Brain pericyte (primary cell): Measurements from ENCODE around the gene GYPA.
"Not testable (repeated sequence)": the region's sequence is repeated elsewhere in the genome, so short reads cannot be mapped to it uniquely, and the experiment has no call there.

ENCODE experiments used
- DNase-seq: peaks from one replicate; pipeline ENCODE4 v3.0.0-alpha.2; 2012; ENCODE audit warnings: low read depth, low spot score

Gene GYPA

DNA sequence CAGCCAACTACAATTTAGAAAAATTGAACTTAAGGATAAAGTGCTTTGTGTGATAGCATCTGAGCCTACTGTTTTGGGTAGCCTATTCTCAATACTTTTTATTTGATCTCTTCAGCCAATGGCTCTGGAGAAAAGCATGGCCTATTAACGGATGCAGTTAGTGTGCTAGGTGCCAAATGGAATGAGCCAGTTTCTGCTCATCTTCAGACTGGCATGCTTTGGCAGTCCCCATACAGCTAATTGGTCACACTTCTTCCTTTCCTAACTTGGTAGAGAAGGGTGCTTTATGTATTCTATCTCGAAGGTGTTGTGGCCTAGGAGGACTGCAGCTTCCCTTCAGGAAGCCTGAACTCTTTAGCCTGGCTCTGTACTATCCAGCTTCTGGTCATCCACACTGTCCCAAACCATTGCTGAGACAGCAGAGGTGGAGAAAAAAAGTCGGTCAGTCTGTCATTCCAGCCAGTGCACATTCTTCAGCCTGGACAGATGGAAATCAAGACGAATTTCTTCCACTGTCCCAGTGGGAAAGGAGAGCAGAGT is 11.1 kb downstream of the GYPA start:
- DNase-seq: not testable (repeated sequence)

DNA sequence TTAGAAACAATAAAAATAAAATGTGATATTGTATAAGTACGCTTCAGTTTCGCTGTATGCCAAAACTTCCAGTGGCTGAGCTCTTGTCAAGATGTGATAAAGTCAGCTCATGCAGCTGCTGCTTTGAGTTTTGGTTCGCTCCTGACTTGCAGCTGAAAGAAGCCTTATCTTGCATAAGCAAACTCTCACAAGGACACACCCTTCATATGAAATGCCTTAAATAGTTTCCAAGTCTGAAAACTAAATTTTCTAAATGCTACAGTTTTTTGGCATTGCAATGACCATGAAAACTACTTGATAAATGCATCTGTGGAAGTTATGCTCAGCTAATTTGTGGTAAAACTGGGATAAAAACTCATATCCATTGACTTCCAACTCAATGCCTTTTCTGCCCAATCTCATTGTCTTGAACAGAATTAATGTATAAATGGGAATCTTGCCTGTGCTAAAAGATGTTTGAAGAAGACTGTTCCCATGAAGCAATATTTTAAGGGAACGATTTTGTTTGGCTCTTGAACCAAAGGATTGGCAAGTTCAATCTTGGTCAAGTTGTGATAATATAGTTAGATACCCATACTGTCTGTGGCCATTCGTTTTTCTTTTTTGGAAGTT is 11.7 kb downstream of the GYPA start:
- DNase-seq: not testable (repeated sequence)

DNA sequence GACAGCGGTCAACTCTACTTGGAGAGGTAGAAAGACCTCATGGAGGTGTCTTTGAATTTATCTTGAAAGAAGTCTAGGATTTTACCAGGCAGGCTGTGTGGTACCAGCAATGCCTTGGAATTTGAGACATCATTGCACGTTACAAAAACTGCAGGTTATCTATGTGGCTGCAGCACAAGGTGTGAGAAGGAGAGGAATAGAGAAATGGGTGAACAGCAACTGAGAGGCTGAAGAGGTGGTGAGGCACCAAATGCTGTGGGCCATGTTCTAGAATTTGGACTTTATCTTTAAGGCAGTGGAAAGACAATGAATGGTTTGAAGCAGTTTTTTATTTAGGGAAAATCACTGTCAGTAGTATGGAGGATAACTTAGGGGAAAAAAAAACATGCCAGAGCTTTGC is 15.4 kb downstream of the GYPA start:
- DNase-seq: not testable (repeated sequence)

DNA sequence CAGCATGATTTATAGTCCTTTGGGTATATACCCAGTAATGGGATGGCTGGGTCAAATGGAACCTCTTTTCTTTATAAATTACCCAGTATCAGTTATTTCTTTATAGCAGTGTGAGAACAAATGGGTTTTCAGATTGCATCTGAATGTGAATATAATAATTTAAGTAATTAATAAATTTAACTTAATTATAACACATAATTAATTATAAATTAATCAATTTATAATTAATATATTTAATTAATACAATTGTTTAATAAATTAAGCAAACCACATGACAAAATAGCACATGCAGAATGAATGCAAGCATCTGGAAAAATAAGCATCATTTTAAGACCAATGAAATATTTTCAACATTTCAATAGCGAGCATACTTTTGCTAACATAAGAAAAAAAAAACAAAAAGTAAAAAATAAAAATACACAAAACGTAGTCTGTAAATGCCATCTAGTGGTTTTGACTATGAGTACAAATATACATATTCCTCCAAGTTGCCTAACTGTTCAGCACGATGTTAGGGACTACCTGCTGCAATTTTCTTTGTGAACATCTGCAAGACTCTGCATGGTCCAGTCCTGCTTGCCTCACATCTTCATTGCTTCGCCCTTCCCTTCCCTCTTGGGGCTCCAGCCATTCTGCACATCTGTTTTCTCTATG is 16.4 kb downstream of the GYPA start:
- DNase-seq: not testable (repeated sequence)

DNA sequence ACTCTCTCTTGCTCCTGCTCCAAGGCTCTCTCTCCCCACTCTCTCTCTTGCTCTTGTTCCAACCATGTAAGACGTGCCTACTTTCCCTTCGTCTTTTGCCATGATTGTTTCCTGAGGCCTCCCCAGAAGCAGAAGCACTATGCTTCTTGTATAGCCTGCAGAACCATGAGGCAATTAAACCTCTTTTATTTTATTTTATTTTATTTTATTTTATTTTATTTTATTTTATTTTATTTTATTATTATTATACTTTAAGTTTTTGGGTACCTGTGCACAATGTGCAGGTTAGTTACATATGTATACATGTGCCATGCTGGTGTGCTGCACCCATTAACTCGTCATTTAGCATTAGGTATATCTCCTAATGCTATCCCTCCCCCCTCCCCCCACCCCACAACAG is 17.2 kb downstream of the GYPA start:
- DNase-seq: not testable (repeated sequence)

DNA sequence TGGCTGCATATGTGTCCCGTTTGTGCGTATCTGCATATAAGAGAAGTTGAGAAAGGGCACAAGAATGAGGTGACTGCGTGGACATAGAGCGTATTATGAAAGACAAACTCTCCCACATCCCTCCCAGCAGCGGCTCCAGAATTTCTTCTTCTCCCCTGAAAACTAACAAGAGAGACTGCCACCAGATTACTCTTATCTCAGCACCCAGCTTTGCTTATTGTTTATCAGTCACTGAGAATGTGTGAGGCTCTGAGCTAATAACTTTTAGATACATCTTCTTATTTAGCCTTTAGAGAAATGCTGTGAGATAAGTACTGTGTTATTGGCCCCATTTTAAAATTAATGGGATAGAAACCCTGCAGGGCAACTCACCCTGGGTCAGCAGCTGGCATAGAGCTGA is 20.8 kb downstream of the GYPA start:
- DNase-seq: not testable (repeated sequence)

DNA sequence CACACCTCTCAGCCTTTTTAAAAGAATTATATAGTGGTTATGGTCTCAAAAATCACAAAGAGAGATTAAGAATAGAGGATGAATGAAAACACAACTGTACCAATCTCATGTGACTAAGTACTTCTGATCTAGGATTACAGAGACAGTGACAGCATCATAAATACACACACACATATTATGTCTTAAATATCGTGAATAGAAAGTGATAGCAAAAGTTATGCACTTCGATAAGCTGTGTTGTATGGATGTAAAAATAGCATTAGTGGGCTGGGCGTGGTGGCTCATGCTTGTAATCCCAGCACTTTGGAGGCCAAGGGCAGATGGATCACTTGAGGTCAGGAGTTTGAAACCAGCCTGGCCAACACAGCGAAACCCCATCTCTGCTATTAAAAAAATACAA is 25.0 kb downstream of the GYPA start:
- DNase-seq: no peak

DNA sequence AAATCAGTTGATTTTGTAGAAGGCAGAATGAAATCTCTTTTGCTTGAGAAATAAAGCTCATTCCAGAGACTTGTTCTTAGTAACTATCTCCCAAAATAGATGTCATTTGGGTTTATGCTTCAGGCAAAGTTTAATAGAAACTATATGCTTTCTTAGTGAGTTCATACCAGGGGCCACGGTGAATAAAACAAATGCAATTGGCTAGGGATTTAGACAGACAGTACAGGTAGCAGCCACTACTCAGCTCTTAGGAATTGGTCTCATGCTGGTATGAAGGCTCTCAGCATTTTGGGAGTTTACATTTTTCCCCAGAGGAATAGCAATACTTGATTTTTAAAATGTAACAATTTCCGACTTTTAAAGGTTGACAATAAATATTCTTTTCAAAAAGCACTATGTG is 27.0 kb downstream of the GYPA start:
- no peak for DNase-seq

DNA sequence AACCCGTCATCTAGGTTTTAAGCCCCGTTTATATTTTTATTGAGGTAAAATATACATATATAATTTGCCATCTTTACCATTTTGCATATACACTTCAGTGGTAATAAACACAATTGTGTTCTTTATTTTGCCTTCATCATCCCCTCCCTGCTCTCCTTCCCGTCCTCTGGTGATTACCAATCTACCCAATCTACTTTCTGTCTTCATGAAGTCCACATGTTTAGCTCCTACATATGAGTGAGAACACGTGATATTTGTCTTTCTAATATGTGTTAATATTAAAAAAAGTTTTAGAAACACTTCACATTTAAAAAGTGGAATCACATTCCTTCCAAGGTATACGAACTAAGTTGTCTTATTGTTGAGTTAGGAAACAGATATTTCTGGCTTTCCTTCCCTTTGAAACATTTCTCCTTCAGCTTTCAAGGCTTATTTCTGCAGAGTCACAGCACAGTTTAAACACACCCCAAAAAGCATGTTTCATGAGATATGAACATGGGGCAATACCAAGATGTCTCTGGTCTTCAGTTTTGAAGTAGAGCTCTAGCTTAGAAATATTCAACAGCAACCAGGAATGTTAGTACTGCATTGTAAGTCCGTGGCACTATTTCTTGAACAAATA is 35.9 kb downstream of the GYPA start:
- DNase-seq: no peak

DNA sequence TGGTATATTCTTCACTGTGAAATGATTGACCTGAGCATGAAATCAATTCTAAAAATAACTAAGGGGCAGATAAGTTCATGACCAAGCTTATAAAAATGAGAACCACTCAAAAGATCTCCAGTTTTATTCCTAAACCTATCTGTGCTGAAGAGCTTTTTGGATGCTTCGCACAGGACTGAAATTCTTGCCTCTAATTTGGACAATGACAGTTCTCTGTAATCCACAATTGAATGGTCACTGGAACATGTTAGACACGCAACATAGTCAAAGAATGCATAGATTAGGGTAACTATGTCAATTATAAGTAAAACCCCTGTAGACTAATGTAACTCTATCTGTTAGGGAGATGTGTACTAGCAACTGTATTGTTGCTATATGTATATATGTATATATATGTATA is 42.7 kb downstream of the GYPA start:
- not testable (repeated sequence) for DNase-seq

DNA sequence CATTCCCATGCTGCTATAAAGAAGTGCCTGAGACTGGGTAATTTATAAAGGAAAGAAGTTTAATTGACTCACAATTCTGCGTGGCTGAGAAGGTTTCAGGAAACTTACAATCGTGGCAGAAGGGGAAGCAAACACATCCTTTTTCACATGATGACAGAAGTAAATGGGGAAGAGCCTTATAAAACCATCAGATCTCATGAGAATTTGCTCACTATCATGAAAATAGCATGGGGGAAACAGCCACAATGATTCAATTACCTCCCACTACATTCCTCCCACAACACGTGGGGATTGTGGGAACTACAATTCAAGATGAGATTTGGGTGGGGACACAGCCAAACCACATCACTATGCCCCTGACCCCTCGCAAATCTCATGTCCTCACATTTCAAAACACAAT is 46.5 kb downstream of the GYPA start:
- DNase-seq: not testable (repeated sequence)

DNA sequence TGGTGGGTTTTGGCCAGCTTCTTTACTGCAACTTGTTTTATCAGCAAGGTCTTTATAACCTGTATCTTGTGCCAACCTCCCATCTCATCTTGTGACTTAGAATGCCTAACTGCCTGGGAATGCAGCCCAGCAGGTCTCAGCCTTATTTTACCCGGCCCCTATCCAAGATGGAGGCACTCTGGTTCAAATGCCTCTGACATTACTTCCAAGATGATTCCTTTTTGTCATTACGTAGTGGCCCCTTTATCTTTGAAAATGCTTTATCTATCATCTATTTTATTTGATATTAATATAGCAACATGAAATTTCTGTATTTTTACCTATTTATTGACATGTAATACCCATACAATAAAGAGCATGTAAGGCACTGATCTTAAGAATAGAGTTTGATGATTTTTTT is 49.3 kb downstream of the GYPA start:
- DNase-seq: not testable (repeated sequence)

DNA sequence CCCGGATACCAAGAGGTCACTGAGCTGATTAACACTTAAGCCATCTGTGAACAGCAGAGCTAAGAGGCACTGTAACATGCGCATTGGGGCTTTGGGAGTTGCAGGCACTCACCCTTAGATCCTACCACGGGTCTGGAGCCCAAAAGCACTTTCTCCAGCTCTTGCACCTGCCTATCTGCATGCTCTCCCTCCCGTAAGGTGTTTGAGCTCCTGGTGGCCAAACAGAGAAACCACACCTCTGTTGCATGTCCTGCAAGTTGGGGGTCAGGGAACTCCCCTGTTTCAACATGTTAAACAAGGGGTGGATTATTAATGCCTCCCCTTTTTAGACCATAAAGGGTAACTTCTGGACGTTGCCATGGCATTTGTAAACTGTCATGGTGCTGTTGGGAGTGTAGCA is 49.8 kb downstream of the GYPA start:
- no peak for DNase-seq

DNA sequence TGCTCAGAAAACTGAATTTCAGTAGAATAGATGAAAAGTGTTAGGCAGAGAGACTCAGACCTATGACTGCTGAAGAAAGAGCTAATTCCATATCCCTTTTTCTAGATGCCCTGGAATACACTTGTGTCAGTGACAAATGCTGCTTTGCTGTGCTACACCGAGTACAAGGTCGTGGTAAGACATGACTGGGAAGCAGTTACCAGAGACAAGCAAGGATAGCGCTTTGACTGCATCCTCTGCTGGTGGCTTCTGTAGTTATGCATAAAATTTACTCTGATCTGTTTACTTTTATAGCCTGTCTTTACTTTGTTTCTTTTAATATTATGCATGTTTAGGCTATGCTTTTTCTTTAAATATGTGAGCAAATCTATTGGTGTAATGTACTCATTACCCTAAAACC is 58.5 kb downstream of the GYPA start:
- DNase-seq: not testable (repeated sequence)

DNA sequence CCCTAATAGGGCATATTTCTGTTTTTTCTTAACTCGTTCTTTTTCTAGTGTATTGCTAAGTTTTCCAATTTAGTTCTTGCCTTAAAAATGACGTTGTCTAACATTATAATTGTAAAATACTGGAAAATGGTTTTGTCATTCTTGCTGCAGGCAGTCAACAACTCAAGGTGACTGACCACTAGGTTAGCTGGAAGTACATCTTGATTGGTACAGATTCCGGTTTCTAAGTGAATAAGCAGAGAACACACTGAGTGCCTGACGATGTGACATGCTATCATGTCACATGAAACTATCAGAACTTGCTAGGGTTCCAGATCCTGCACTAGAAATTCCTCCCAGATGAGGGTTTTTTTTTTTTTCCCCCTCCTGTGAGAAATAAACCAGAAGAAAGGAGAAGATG is 60.4 kb downstream of the GYPA start:
- not testable (repeated sequence) for DNase-seq

DNA sequence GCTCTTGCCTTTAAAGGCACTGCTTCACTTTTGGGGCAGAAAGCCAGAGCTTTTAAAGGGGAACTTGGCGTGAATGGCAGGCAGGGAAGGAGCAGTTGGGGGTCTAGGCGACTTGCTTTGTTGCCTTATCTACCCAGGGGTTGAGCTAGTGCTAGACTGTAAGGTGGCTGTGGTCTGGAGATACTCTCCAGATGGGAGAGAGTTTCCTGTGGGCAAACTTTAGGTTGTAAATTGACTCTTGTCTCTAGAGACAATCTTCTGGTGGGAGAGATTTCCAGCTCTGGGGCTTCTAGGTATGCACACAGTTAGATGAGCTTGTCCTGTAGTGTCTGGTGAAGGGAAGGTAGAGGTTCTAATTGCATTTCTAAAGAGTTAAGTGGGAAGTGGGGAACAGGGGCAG is 61.8 kb downstream of the GYPA start:
- DNase-seq: not testable (repeated sequence)

DNA sequence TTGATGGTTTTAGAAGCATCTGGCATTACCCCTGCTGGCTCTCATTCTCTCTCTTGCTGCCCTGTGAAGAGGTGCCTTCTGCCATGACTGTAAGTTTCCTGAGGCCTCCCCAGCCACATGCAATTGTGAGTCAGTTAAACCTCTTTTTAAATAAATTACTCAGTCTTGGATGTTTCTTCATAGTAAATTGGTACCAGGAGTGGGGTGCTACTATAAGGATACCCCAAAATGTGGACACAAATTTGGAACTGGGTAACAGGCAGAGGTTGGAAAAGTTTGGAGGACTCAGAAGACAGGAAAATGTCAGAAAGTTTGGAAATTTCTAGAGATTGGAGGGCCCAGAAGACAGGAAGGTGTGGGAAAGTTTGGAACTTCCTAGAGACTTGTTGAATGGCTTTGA is 79.0 kb downstream of the GYPA start:
- DNase-seq: not testable (repeated sequence)

DNA sequence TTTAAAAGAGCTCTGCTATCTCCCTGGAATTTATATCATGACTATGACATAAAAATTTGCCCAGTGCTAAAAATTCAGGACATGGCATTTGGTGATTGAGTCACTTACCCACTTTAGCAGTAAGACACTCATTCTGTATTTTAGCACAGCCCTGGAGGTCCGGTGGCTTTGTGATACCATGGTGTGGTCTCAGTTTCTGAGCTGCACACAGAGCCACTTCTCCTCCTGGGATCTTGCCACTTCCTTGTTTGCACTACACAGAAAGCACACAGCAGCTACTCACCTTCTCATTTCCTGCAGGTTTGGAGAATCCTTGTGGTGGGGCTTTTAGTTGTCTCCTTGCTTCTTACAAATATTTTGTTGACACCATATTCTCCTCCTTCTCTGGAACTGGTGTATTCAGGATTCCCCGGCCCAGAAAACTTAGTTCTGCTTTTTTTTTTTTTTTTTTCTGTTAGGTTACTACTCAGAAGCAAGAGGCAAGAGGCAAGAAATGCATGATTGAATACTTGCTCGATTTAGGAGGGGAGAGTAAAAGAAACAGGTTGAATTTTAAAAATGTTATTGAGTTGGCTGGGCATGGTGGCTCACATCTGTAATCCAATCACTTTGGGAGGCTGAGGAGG is 80.2 kb downstream of the GYPA start:
- DNase-seq: not testable (repeated sequence)
